ENCODE results near the gene ARHGAP24.

DNA sequence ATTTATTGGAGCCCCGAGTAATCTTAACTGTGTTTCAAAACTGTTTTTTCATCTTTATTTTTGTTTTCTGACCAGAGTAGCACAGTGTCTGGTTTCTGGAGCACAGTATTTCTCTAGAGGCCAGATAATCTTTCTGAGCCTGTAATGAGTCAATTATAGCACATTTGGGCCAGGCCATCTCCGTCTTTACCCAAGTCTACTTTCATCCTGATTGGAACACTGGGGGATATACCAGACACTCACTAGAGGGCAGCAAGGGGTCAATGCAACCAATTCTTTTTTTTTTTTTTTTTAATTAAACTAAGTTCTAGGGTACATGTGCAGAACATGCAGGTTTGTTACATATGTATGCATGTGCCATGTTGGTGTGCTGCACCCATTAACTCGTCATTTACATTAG lies 282.0 kb downstream of the ARHGAP24 start:
- TF ChIP-seq, protein P1, sequence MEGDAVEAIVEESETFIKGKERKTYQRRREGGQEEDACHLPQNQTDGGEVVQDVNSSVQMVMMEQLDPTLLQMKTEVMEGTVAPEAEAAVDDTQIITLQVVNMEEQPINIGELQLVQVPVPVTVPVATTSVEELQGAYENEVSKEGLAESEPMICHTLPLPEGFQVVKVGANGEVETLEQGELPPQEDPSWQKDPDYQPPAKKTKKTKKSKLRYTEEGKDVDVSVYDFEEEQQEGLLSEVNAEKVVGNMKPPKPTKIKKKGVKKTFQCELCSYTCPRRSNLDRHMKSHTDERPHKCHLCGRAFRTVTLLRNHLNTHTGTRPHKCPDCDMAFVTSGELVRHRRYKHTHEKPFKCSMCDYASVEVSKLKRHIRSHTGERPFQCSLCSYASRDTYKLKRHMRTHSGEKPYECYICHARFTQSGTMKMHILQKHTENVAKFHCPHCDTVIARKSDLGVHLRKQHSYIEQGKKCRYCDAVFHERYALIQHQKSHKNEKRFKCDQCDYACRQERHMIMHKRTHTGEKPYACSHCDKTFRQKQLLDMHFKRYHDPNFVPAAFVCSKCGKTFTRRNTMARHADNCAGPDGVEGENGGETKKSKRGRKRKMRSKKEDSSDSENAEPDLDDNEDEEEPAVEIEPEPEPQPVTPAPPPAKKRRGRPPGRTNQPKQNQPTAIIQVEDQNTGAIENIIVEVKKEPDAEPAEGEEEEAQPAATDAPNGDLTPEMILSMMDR (IDR thresholded peaks at IDR 0.05; ENCODE audit: extremely low read depth in 1 of 2, insufficient read depth in 1 of 2, low read depth in 1 of 2, low read length in 2 of 2) = peak; percentile 38 to 57
- TF ChIP-seq POLR2A (IDR thresholded peaks at IDR 0.05; ENCODE audit: low read depth, low read length) (no peak), JUN (IDR thresholded peaks at IDR 0.05; ENCODE audit: borderline replicate concordance, insufficient read depth, insufficient read length, low read depth) (no peak)
- TF ChIP-seq, protein P2, sequence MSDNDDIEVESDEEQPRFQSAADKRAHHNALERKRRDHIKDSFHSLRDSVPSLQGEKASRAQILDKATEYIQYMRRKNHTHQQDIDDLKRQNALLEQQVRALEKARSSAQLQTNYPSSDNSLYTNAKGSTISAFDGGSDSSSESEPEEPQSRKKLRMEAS (IDR thresholded peaks at IDR 0.05; ENCODE audit: insufficient read depth, insufficient read length) = no peak

All from endothelial cell of umbilical vein (primary cell).